Measurements from ENCODE around the gene MAST2. TPM values are rescaled to one million over a fixed set of nuclear protein-coding genes. Genes with fewer than 3 reads are reported as not detected.
"Not testable (repeated sequence)": the region's sequence is repeated elsewhere in the genome, so short reads cannot be mapped to it uniquely, and the experiment has no call there.

The MAST2 gene
- total RNA-seq, 4 donors from 2014 or later: 8.3 to 24.8 (median 14.5) TPM

DNA sequence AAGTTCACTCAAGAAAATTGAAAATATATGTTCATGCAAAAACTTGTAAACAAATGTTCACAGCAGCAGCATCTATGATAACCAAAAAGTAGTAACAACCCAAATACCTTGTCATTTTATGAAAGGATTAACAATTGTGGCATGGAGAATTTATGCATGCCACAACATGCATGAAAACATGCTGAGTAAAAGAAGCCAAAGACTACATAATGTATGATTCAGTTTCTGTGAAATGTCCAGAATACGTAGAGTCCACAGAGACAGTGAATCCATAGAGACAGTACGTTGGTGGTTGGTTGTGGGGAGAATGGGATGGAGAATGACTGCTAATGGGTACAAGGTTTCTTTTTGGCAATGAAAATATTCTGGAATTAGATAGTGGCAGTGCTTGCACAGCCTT, 148.7 kb downstream of the MAST2 start:
- Histone ChIP-seq H3K27me3 (no peaks in the 10 kb centered on the region), H3K36me3 (no peaks in the 10 kb centered on the region), H3K27ac (peak overlapping the region in 2 of 4 donors; percentile 34 to 88), H3K4me3 (no peak overlapping the region), H3K4me1 (peaks cover 5 to 50% (median 31%) of the 10 kb centered on the region in 3 donors), H3K9me3 (peaks cover 0 to 4% (median 0%) of the 10 kb centered on the region in 3 donors)
- no peak for DNase-seq
- no peak for TF ChIP-seq POLR2A (IDR thresholded peaks at IDR 0.05)
- TF ChIP-seq, protein P1, sequence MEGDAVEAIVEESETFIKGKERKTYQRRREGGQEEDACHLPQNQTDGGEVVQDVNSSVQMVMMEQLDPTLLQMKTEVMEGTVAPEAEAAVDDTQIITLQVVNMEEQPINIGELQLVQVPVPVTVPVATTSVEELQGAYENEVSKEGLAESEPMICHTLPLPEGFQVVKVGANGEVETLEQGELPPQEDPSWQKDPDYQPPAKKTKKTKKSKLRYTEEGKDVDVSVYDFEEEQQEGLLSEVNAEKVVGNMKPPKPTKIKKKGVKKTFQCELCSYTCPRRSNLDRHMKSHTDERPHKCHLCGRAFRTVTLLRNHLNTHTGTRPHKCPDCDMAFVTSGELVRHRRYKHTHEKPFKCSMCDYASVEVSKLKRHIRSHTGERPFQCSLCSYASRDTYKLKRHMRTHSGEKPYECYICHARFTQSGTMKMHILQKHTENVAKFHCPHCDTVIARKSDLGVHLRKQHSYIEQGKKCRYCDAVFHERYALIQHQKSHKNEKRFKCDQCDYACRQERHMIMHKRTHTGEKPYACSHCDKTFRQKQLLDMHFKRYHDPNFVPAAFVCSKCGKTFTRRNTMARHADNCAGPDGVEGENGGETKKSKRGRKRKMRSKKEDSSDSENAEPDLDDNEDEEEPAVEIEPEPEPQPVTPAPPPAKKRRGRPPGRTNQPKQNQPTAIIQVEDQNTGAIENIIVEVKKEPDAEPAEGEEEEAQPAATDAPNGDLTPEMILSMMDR (IDR thresholded peaks at IDR 0.05): no peak
- intact Hi-C loops (cut with DNase I): no loop called here
- 24 to 58% methylated on average over 2 of the region's 2 CpGs for WGBS, 2 donors

DNA sequence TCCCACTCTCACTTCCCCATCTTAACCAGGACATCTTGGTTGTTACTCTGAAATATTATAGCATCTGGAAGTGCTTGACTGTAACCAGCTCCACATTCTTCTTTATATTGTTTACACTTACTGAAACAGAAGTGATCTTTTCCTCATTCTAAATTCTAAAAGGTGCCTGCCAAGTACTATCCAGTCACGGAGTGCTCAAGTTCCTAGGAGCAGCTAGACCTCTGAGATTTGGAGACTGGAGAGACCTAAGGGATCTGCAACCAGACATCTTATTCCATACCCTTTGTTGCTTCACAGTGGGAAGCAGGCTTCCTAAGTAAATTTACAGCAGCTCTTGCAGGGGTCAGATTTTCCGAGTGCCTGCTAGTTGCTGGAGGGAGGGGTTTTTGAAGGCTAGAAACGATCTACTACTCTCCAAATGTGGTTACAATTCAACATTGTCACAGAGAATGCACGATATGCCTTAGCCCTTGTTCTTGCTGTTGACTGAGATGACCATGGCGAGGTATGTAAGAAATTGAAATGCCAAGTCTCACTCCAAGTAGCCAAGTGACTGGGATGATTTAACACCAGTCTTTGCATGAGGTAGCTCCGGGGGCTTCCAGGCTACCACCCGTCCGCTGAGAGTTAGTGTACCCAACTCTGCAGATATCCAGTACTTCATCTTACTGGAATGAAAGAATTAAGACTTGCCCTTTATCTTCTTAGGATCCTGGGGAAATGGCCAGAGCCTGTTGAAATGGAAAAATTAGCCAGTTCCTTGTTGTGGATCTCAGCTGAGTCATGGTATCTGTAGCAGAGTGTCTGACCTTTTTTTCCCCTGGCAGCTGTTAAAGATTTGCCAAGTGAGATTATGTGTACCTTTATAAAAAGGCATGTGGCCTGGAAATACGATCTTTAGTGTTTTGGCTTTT, 150.8 kb downstream of the MAST2 start:
- no peak for DNase-seq
- Histone ChIP-seq H3K9me3 (no peaks in the 10 kb centered on the region), H3K27ac (peak overlapping the region; percentile 78 to 88 (median 88)), H3K36me3 (no peaks in the 10 kb centered on the region), H3K4me1 (peaks cover 5 to 56% (median 36%) of the 10 kb centered on the region in 3 donors), H3K4me3 (peak overlapping the region in 1 of 4 donors; percentile 26), H3K27me3 (no peaks in the 10 kb centered on the region)
- TF ChIP-seq, protein P1 (IDR thresholded peaks at IDR 0.05): no peak
- TF ChIP-seq POLR2A (IDR thresholded peaks at IDR 0.05): no peak
- WGBS, 2 donors: 24 to 43% methylated on average over 7 to 9 of the region's 9 CpGs
- intact Hi-C loops (cut with DNase I): no loop called here

DNA sequence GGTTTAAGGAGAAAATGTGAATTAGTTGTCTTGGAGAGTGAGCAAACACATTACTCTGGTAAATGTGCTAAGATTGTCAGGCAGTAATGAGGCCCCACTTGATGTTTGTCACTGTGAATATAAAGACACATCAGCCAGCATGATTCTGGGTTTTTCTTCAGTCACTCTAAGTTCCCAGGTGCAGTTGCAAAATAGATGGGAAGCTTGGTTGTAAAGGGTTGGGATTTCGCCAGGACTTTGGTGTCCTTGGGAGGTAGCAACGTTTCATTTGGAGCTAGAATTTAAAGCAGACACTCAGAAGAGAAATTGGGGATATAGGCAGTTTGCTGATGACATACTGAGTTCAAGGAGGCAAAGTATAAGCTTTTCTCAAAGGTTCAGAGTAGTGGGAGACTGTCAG, 154.3 kb downstream of the MAST2 start:
- Histone ChIP-seq H3K4me3 (no peak overlapping the region), H3K27me3 (no peaks in the 10 kb centered on the region), H3K9me3 (no peaks in the 10 kb centered on the region), H3K4me1 (peaks cover 5 to 36% (median 31%) of the 10 kb centered on the region in 3 donors), H3K36me3 (peaks cover 0 to 22% (median 0%) of the 10 kb centered on the region in 3 donors), H3K27ac (no peak overlapping the region)
- no peak for TF ChIP-seq POLR2A (IDR thresholded peaks at IDR 0.05)
- TF ChIP-seq, protein P1 (IDR thresholded peaks at IDR 0.05): no peak
- DNase-seq: no peak
- 56 to 63% methylated on average over 2 of the region's 2 CpGs for WGBS, 2 donors
- intact Hi-C loops (cut with DNase I): no loop called here

DNA sequence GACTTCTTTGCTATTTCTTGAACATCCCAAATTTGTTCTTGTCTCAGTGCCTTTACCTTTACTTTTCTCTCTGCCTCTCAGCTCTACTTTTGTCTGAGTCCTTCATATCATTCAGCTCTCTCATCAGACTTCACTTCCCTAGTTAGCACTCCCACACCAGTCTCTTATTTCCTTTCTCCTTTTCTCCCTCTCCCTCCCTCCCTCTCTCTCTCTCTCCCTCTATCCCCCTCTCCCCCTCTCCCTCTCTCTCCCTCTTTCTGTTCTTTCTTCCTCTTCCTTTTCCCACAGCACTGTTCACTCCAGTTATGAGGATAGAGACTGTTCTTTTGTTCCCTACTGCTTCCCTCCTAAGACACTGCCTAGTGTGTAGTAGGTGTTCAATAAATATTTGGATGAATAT, 154.9 kb downstream of the MAST2 start:
- Histone ChIP-seq H3K9me3 (no peaks in the 10 kb centered on the region), H3K27me3 (no peaks in the 10 kb centered on the region), H3K4me1 (peaks cover 4 to 30% (median 28%) of the 10 kb centered on the region in 3 donors), H3K27ac (no peak overlapping the region), H3K36me3 (peaks cover 0 to 22% (median 0%) of the 10 kb centered on the region in 3 donors), H3K4me3 (no peak overlapping the region)
- intact Hi-C loops (cut with DNase I): no loop called here
- DNase-seq: no peak
- no peak for TF ChIP-seq POLR2A (IDR thresholded peaks at IDR 0.05)
- TF ChIP-seq, protein P1 (IDR thresholded peaks at IDR 0.05): no peak

DNA sequence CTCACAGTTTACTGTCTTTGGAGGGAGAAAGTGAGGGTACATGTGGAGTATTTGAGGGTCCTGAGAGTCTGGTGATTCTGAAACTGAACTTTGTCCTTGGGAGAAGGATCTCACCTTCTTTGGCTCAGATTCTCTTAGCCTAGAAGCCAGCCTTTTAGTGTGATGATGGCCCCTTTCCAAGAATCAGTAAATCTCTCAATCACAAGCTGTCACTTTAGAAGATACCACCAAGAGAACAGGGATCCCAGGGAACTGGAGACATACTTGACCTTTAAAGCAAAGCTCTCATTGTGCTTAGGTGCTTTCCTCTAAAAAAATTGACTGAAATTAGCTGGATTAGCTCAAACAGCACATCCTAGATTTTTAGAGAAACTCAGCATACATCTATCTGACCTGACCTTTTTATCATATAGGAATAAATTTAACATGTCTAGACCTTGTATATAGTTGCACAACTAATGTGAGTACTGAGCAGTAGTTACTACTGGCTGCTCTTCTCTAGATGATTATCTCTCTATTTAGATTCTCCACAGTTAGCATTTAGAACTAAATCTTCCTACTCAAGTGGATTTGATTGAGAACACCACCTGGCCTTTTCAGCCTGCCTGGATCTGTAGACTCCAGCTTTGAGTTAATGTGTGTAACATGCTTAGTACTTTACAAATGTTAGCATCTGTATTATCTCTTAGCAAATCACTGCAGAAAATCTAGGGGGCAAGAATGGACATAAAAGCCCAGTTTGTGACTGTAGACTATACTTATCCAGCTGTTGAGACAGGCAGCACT, 157.7 kb downstream of the MAST2 start:
- TF ChIP-seq POLR2A (IDR thresholded peaks at IDR 0.05): no peak
- TF ChIP-seq, protein P1 (IDR thresholded peaks at IDR 0.05): no peak
- H3K27ac ChIP-seq: no peak overlapping the region
- H3K36me3 ChIP-seq: peaks cover 0 to 22% (median 0%) of the 10 kb centered on the region in 3 donors
- intact Hi-C loops (cut with DNase I): no loop called here
- no peak overlapping the region for H3K4me3 ChIP-seq
- DNase-seq: no peak
- no peaks in the 10 kb centered on the region for H3K27me3 ChIP-seq
- H3K9me3 ChIP-seq: no peaks in the 10 kb centered on the region
- H3K4me1 ChIP-seq: peaks cover 0 to 6% (median 5%) of the 10 kb centered on the region in 3 donors

DNA sequence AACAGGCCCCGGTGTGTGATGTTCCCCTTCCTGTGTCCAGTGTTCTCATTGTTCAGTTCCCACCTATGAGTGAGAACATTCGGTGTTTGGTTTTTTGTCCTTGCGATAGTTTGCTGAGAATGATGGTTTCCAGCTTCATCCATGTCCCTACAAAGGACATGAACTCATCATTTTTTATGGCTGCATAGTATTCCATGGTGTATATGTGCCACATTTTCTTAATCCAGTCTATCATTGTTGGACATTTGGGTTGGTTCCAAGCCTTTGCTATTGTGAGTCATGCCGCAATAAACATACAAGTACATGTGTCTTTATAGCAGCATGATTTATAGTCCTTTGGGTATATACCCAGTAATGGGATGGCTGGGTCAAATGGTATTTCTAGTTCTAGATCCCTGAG, 158.5 kb downstream of the MAST2 start:
- WGBS, 2 donors: 100% methylated on average over 4 of the region's 4 CpGs; no CpG with 5 or more reads in 1 of the 2 donors
- H3K4me3 ChIP-seq; H3K9me3 ChIP-seq; H3K27me3 ChIP-seq; H3K27ac ChIP-seq; H3K4me1 ChIP-seq; DNase-seq; intact Hi-C loops (cut with DNase I): not testable (repeated sequence)
- peaks cover 0 to 22% (median 0%) of the 10 kb centered on the region in 3 donors for H3K36me3 ChIP-seq

Measured in esophagus squamous epithelium (tissue), 5 donors.